MM.1S (cell line): ENCODE results near the gene PDE11A.

ENCODE experiments used
- CTCF ChIP-seq: fragments of 300-600 bp; sonication (generic); IDR thresholded peaks from 2 replicates; pipeline ENCODE4 v1.5.1; 2016; ENCODE audit warnings: antibody characterized with exemption, low read length, mixed read lengths
- EZH2phosphoT487 ChIP-seq: fragments of 300-600 bp; sonication (generic); IDR thresholded peaks from 2 replicates; pipeline ENCODE4 v1.6.1; 2018; ENCODE audit warnings: antibody characterized with exemption, low read length

DNA sequence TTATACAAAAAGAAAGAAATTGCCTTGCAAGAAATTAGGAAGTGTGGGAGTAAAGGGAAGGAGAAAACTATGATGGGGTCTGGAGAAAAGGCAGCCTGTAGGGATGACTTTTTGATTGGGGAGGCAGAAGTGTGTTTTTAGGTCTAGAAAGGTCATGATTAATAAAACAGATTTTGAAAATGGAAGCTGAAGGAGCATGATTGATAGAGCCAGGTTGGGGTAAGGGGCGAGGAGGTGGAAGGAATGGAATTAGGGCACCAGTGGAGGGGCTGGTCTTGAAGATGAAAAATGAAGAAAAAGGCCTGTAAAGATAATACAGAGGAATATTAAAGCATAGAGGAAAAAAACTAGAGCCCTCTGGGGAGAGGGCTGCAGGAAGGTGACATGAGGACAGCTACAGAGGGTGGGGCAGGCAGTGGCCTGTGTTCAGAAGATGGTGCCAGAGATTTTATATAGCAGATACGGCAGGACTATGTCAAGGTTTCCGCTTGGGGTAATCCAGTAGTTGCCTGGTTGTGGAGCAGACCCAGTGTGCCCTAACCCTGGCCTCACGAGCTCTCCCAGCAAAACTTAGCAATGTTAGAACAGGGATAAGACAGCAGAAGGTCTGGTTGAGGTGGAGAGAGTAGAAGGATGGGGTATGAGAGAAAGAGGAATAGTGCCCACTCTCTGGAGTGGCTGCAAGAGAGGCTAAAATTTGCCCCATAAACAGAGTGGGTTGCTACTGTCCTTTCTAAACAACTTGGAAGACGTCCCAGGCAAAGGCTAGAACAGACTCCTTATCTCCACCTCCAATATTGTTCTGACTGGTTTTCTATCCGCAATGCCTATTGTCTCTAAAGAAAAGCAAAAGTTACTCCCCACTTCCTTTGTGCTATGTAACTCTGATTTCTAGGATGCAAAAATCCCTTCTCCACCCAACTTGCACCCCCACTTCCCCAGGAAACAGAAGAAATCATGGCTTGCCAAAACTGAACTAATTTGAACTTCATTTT, 392.7 kb downstream of the PDE11A start:
- TF ChIP-seq CTCF (no peak), EZH2phosphoT487 (no peak)
